Subcutaneous adipose tissue (tissue), 4 donors: Measurements from ENCODE around the gene HYAL3. TPM values are rescaled to one million over a fixed set of nuclear protein-coding genes. Genes with fewer than 3 reads are reported as not detected.

Experiments
- CTCF ChIP-seq: fragments of 450-650 bp; IDR thresholded peaks from one replicate; pipeline ENCODE4 v1.5.1; 2016; ENCODE audit warnings: low read depth, mild to moderate bottlenecking, control low read depth, antibody characterized with exemption, moderate library complexity
- total RNA-seq, 4 donors: library from RNA; depleted of rRNA; stranded (reverse); fragments of >200 nt; gene quantifications; one replicate each; pipeline ENCODE4 v1.1.0, GENCODE V29; 2016

Gene HYAL3
- total RNA-seq, 4 donors from 2014 or later: 1.5 to 5.1 (median 3.4) TPM

DNA sequence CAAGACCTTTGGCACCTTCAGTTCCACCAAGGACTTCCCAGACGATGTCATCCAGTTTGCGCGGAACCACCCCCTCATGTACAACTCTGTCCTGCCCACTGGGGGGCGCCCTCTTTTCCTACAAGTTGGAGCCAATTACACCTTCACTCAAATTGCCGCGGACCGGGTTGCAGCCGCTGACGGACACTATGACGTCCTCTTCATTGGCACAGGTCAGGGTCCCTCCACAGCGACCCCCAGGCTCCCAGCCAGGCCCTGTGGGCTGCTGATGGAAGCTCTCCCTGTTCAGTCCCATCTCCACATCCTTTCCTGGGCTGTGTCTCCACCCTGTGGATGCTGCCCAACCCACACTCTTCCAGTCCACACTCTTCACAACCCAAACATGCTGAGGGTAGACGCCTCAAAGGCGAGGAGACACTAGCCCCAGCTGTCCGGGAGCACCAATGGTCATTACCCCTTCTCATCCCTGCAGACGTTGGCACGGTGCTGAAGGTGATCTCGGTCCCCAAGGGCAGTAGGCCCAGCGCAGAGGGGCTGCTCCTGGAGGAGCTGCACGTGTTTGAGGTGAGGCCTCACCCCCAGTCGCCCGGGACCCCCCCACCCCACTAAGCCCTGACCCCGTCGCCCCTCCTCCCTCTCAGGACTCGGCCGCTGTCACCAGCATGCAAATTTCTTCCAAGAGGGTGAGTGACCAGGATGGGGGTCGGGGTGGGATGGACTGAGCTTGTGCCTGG is 24.7 kb downstream of the HYAL3 start:
- TF ChIP-seq CTCF: no peak

DNA sequence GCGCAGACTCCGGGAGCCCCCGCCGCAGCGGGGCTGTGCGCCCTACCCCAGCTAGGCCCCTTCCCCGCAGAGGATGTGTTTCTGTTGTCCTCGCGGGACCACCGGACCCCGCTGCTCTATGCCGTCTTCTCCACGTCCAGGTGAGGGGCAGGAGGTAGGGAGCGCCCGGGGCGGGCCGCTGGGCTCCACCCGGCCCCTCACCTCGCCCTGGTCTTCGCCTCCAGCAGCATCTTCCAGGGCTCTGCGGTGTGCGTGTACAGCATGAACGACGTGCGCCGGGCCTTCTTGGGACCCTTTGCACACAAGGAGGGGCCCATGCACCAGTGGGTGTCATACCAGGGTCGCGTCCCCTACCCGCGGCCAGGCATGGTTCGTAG is 25.5 kb downstream of the HYAL3 start:
- no peak for TF ChIP-seq CTCF

GRCh38 chr3:50272911-50273688 is 26.1 kb downstream of the HYAL3 start:
- no peak for TF ChIP-seq CTCF

- TF ChIP-seq CTCF: no peak
These were observed 27.8 kb downstream of the HYAL3 start for GRCh38 chr3:50271314-50271936.

DNA sequence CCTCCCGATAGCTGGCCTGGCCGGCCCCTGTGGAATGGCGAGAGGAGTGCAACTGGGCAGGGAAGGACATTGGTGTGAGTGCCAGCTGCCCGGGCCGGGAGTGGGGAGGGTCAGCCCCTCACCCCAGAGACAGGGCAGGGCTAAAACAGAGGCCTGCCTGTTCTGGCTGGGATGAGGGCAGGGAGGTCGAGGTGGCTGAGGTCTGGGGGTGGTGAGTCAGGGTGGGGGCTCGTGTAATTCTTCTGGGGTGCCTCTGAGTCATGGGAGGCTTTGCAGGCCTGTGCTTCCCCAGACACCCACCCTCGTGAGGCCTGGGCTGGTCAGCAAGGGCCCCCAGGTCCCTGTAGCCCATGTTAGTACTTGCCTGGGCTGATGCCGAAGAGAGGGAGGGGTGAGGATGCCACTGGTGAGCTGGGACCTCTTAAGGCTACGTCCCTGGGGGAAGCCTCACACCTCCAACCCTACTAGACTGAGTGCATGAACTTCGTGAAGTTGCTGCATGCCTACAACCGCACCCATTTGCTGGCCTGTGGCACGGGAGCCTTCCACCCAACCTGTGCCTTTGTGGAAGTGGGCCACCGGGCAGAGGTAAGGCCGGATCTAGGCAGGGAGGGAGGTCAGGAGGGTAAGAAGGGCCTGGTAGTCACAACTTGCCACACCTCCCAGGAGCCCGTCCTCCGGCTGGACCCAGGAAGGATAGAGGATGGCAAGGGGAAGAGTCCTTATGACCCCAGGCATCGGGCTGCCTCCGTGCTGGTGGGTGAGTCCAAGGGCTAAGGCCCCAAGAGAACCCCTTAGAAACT is 28.6 kb downstream of the HYAL3 start:
- no peak for TF ChIP-seq CTCF

DNA sequence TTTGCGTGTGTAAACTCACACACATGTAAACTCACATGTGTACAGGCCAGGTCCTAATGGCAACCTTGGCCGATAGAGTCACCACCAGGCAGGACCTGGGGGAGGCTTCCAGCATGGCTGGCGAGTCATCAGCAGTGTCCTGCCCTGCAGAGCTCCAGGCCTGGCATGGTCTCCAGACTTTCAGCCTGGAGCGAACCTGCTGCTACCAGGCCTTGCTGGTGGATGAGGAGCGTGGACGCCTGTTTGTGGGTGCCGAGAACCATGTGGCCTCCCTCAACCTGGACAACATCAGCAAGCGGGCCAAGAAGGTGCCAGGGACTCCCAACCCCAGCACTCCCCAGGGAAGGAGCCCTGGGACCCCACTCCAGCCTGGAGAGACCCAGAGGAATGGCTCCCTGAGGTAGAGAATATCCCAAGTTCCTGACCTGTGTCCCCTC is 29.2 kb downstream of the HYAL3 start:
- TF ChIP-seq CTCF: no peak
